H9 (cell line): ENCODE results near the gene KREMEN1. TPM values are rescaled to one million over a fixed set of nuclear protein-coding genes. Genes with fewer than 3 reads are reported as not detected.

Experiments used
- DNase-seq: peaks from one replicate; pipeline ENCODE4 v3.0.0-alpha.2; 2017
- H2AFZ ChIP-seq: one replicate; pipeline ENCODE4 v1.6.1; 2013; ENCODE audit warnings: mild to moderate bottlenecking, low read length, control low read depth, moderate library complexity
- H2AK5ac ChIP-seq: 2 replicates; pipeline ENCODE4 v1.6.1; 2013; ENCODE audit warnings: low read length, control low read depth, mixed read lengths; ENCODE audit not compliant: insufficient read length
- H2BK120ac ChIP-seq: one replicate; pipeline ENCODE4 v1.6.1; 2013; ENCODE audit warnings: low read depth, mild to moderate bottlenecking, low read length, control low read depth, inconsistent platforms; ENCODE audit not compliant: poor library complexity, severe bottlenecking
- H2BK12ac ChIP-seq: 2 replicates; pipeline ENCODE4 v1.6.1; 2013; ENCODE audit warnings: low read length, control low read depth, mixed read lengths, low read depth; ENCODE audit not compliant: insufficient read length
- H2BK15ac ChIP-seq: 2 replicates; pipeline ENCODE4 v1.6.1; 2013; ENCODE audit warnings: low read depth, low read length, control low read depth
- H2BK20ac ChIP-seq: one replicate; pipeline ENCODE4 v1.6.1; 2013; ENCODE audit warnings: low read depth, mild to moderate bottlenecking, low read length, control low read depth, inconsistent platforms; ENCODE audit not compliant: poor library complexity, severe bottlenecking
- H2BK5ac ChIP-seq: 2 replicates; pipeline ENCODE4 v1.6.1; 2013; ENCODE audit warnings: low read length, control low read depth, mixed read lengths; ENCODE audit not compliant: insufficient read length
- H3K14ac ChIP-seq: 2 replicates; pipeline ENCODE4 v1.6.1; 2013; ENCODE audit warnings: low read length, control low read depth; ENCODE audit not compliant: insufficient read depth
- H3K18ac ChIP-seq: 2 replicates; pipeline ENCODE4 v1.6.1; 2013; ENCODE audit warnings: low read depth, mild to moderate bottlenecking, mixed read lengths, low read length, control low read depth; ENCODE audit not compliant: insufficient read length
- H3K23ac ChIP-seq: 2 replicates; pipeline ENCODE4 v1.6.1; 2013; ENCODE audit warnings: low read length, control low read depth, mixed read lengths, low read depth; ENCODE audit not compliant: insufficient read length
- H3K23me2 ChIP-seq: 2 replicates; pipeline ENCODE4 v1.6.1; 2013; ENCODE audit warnings: low read depth, mild to moderate bottlenecking, mixed read lengths, low read length, control low read depth; ENCODE audit not compliant: insufficient read length, poor library complexity, severe bottlenecking
- H3K27ac ChIP-seq: 2 replicates; pipeline ENCODE4 v1.5.1; 2013; ENCODE audit warnings: low read length, control low read depth, mixed read lengths, low read depth; ENCODE audit not compliant: insufficient read length
- H3K27me3 ChIP-seq: 2 replicates; pipeline ENCODE4 v1.6.1; 2013; ENCODE audit warnings: low read length, control low read depth, inconsistent platforms; ENCODE audit not compliant: insufficient read depth
- H3K4ac ChIP-seq: 2 replicates; pipeline ENCODE4 v1.6.1; 2013; ENCODE audit warnings: low read depth, mild to moderate bottlenecking, control low read depth, inconsistent platforms, low read length, moderate library complexity
- H3K4me1 ChIP-seq: 2 replicates; pipeline ENCODE4 v1.6.1; 2013; ENCODE audit warnings: low read length, control low read depth, inconsistent platforms; ENCODE audit not compliant: insufficient read depth
- H3K4me2 ChIP-seq: 2 replicates; pipeline ENCODE4 v1.6.1; 2013; ENCODE audit warnings: low read length, control low read depth, mixed read lengths; ENCODE audit not compliant: insufficient read length, insufficient read depth
- H3K56ac ChIP-seq: 2 replicates; pipeline ENCODE4 v1.6.1; 2013; ENCODE audit warnings: low read depth, mild to moderate bottlenecking, mixed read lengths, low read length, control low read depth; ENCODE audit not compliant: insufficient read length
- H3K79me1 ChIP-seq: 2 replicates; pipeline ENCODE4 v1.6.1; 2013; ENCODE audit warnings: low read depth, mild to moderate bottlenecking, moderate library complexity, low read length, control low read depth, inconsistent platforms; ENCODE audit not compliant: insufficient read depth, poor library complexity, severe bottlenecking
- H3K79me2 ChIP-seq: 2 replicates; pipeline ENCODE4 v1.6.1; 2013; ENCODE audit warnings: low read length, control low read depth, inconsistent platforms; ENCODE audit not compliant: insufficient read depth
- H3K9ac ChIP-seq: 2 replicates; pipeline ENCODE4 v1.6.1; 2013; ENCODE audit warnings: low read length, control low read depth, mixed read lengths; ENCODE audit not compliant: insufficient read length; ENCODE audit errors: extremely low read depth
- H3K9me3 ChIP-seq: one replicate; pipeline ENCODE4 v1.6.1; 2013; ENCODE audit warnings: low read depth, low read length, inconsistent platforms; ENCODE audit not compliant: control insufficient read depth
- H3T11ph ChIP-seq: one replicate; pipeline ENCODE4 v1.6.1; 2013; ENCODE audit warnings: mild to moderate bottlenecking, low read length, control low read depth, inconsistent platforms
- H4K20me1 ChIP-seq: one replicate; pipeline ENCODE4 v1.6.1; 2013; ENCODE audit not compliant: control insufficient read depth, insufficient read length, insufficient read depth
- H4K5ac ChIP-seq: 2 replicates; pipeline ENCODE4 v1.6.1; 2013; ENCODE audit warnings: low read depth, mild to moderate bottlenecking, mixed read lengths, low read length, control low read depth; ENCODE audit not compliant: insufficient read length
- H4K8ac ChIP-seq: replicated peaks from 2 replicates; pipeline ENCODE4 v1.6.1; 2013; ENCODE audit warnings: low read length, control low read depth, mixed read lengths, low read depth; ENCODE audit not compliant: insufficient read length
- H4K91ac ChIP-seq: 2 replicates; pipeline ENCODE4 v1.6.1; 2013; ENCODE audit warnings: low read depth, mild to moderate bottlenecking, moderate library complexity, mixed read lengths, low read length, control low read depth; ENCODE audit not compliant: insufficient read length
- H3K27ac Mint-ChIP-seq, 3 experiments: 2 replicates in 2 of 3; 3 replicates in 1 of 3; pipeline ENCODE4 v1.8.0; 2020 to 2021; ENCODE audit warnings: mixed read lengths in 3 of 3, mild to moderate bottlenecking in 1 of 3, moderate library complexity in 1 of 3
- H3K27me3 Mint-ChIP-seq: 2 replicates; pipeline ENCODE4 v1.8.0; 2021; ENCODE audit warnings: low read depth, mild to moderate bottlenecking, moderate library complexity, mixed read lengths
- H3K36me3 Mint-ChIP-seq, 3 experiments: 2 replicates in 2 of 3; 3 replicates in 1 of 3; pipeline ENCODE4 v1.8.0; 2020 to 2021; ENCODE audit warnings: low read depth in 3 of 3, mixed read lengths in 3 of 3; ENCODE audit not compliant: insufficient read depth in 1 of 3
- H3K4me1 Mint-ChIP-seq, 2 experiments: 2 replicates each; pipeline ENCODE4 v1.8.0; 2020; ENCODE audit warnings: mixed read lengths in 2 of 2
- H3K4me3 Mint-ChIP-seq, 2 experiments: 2 replicates in 1 of 2; 3 replicates in 1 of 2; pipeline ENCODE4 v1.8.0; 2020 to 2021; ENCODE audit warnings: mild to moderate bottlenecking in 2 of 2, mixed read lengths in 2 of 2, moderate library complexity in 1 of 2
- H3K9me3 Mint-ChIP-seq, 2 experiments: 2 replicates in 1 of 2; 3 replicates in 1 of 2; pipeline ENCODE4 v1.8.0; 2020; ENCODE audit warnings: mild to moderate bottlenecking in 2 of 2, mixed read lengths in 2 of 2, moderate library complexity in 1 of 2
- WGBS: extraction: QIAGEN DNeasy Blood & Tissue Kit; methylation state at CpG from one replicate; pipeline ENCODE4 v1.1.7; 2013; ENCODE audit warnings: missing lambda C conversion rate, low lambda C conversion rate, mixed read lengths; ENCODE audit not compliant: insufficient read length; ENCODE audit errors: extremely low coverage; 5-methylcytosine and 5-hydroxymethylcytosine counted together
- total RNA-seq: library from RNA; stranded (reverse); gene quantifications from 2 replicates; pipeline ENCODE4 v1.2.1, GENCODE V29; 2021
- TF ChIP-seq, protein P1 (sequence below): fragments of 200-600 bp; sonication (generic); conservative IDR thresholded peaks from 3 replicates; pipeline ENCODE4 v1.8.0; 2021; ENCODE audit warnings: antibody characterized with exemption, mild to moderate bottlenecking

Gene KREMEN1
- total RNA-seq, 1 experiment from 2014 or later, result 2.4 TPM

DNA sequence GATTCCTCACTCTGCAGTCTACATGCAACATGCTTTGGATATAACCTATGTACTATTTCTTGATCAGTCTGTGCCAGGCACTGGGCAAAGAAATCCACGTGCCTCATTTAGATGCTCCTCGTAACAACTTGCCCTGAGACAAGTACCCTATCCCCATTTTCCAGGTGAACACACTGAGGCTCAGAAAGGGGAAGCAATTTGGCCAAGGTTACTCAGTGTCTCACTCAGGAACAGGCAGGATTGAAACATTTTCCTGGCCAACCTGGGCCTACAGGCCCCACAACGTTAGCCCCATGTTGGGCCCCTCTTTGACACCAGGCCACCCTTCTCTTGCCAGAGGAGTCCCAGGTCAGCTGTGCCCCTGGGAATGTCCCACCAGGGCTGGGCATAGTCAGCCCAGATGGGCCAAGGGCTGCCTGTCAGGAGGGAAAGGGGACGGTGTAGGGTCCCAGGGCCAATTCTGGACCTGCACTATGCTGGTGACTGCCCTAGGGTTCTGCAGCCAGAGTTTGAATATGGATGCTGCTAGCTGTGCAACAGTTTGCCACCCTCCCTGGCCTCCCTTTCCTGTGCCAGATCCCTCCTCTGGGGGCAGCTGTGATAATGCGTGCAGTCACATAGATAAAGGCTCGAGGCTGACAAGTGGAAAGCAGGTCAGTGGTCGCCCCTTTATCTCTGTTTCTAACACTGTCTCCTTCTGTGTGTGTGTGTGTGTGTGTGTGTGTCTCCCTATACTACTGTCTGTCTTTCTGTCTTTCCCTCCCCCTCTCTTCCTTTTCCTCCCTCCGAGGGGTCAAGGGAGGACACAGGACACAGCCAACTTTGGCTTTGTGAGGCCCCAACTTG, 122.5 kb downstream of the KREMEN1 start:
- DNase-seq, result no peak
- H3K14ac ChIP-seq, result no peak overlapping the region
- H3K23me2 ChIP-seq, result no peaks in the 10 kb centered on the region
- H3K4me1 Mint-ChIP-seq, result peaks cover 0 to 6% of the 10 kb centered on the region in 2 experiments; a peak in 3 of 4 replicates
- no peaks in the 10 kb centered on the region for H3K4me1 ChIP-seq
- peak overlapping the region in 1 of 3 experiments; percentile 23; a peak in 1 of 7 replicates for H3K27ac Mint-ChIP-seq
- H3K79me2 ChIP-seq, result no peaks in the 10 kb centered on the region
- H3K9ac ChIP-seq, result no peak overlapping the region
- no peaks in the 10 kb centered on the region for H4K20me1 ChIP-seq
- H3K27ac ChIP-seq, result no peak overlapping the region
- H4K5ac ChIP-seq, result no peak overlapping the region
- H2AFZ ChIP-seq, result no peak overlapping the region
- H3K27me3 Mint-ChIP-seq, result peaks cover 5% of the 10 kb centered on the region
- TF ChIP-seq, protein P1, sequence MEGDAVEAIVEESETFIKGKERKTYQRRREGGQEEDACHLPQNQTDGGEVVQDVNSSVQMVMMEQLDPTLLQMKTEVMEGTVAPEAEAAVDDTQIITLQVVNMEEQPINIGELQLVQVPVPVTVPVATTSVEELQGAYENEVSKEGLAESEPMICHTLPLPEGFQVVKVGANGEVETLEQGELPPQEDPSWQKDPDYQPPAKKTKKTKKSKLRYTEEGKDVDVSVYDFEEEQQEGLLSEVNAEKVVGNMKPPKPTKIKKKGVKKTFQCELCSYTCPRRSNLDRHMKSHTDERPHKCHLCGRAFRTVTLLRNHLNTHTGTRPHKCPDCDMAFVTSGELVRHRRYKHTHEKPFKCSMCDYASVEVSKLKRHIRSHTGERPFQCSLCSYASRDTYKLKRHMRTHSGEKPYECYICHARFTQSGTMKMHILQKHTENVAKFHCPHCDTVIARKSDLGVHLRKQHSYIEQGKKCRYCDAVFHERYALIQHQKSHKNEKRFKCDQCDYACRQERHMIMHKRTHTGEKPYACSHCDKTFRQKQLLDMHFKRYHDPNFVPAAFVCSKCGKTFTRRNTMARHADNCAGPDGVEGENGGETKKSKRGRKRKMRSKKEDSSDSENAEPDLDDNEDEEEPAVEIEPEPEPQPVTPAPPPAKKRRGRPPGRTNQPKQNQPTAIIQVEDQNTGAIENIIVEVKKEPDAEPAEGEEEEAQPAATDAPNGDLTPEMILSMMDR, result 0 out of 3 replicates have a peak, but pooled peaks have one; percentile 9
- H2BK20ac ChIP-seq, result no peak overlapping the region
- no peak overlapping the region for H2AK5ac ChIP-seq
- H3K9me3 Mint-ChIP-seq, result peaks cover 2% of the 10 kb centered on the region in 2 experiments; a peak in 3 of 5 replicates
- H2BK120ac ChIP-seq, result no peak overlapping the region
- H2BK12ac ChIP-seq, result no peak overlapping the region
- no peak overlapping the region for H3K56ac ChIP-seq
- no peak overlapping the region for H3K4me3 Mint-ChIP-seq
- H3K79me1 ChIP-seq, result no peaks in the 10 kb centered on the region
- H2BK5ac ChIP-seq, result no peak overlapping the region
- H3K4ac ChIP-seq, result no peak overlapping the region
- WGBS, result no CpG with 5 or more reads among the region's 8 CpGs
- H3K36me3 Mint-ChIP-seq, result peaks cover 0 to 3% (median 3%) of the 10 kb centered on the region in 3 experiments; a peak in 3 of 7 replicates
- H3K9me3 ChIP-seq, result no peaks in the 10 kb centered on the region
- no peak overlapping the region for H3K4me2 ChIP-seq
- no peak overlapping the region for H3K18ac ChIP-seq
- no peak overlapping the region for H4K91ac ChIP-seq
- no peak overlapping the region for H3K23ac ChIP-seq
- H3K27me3 ChIP-seq, result no peaks in the 10 kb centered on the region
- H2BK15ac ChIP-seq, result no peak overlapping the region
- H4K8ac ChIP-seq, result no peak overlapping the region
- H3T11ph ChIP-seq, result no peak overlapping the region
